Stimulated activated CD4-positive, alpha-beta T cell treated with anti-CD3 and anti-CD28 coated beads, Interleukin-1b, Interleukin-23, amount 100 ng/mL, for 4 hours (primary cell): ENCODE results near the gene SLC41A1.

Source experiments
- DNase-seq, 2 donors: peaks; one replicate each; pipeline ENCODE4 v3.0.0-alpha.2; 2020; ENCODE audit warnings: low read depth in 2 of 2

The SLC41A1 gene

DNA sequence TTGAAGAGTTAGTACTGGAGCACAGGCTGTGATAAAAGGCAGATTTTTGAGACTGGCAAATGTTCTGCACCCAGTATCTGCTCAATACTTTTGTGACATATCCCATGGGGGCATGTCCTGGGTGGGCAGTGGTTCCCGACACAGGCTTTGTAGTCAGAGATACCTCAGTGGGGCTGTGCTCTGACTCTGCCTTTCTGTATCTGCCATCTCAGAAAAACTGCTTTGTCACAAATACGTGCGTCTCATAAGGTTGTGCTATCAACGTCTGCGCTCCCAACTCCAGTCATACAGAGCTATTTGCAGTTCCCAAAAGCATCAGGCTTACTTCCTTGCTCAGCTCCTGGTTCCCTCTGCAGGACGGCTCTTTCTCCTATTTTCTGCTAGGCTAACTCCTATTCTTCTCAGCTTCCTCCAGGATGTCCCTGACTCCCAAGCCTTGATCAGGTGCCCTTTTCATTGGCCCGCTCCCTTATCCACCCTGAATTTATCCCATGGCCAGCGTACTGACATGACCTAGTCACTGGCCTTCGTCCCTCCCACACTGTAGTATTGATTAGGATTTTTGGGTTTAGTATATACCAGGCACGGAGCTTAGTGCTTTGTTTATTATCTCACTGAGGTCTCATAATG is 25.6 kb downstream of the SLC41A1 start:
- no peak for DNase-seq

DNA sequence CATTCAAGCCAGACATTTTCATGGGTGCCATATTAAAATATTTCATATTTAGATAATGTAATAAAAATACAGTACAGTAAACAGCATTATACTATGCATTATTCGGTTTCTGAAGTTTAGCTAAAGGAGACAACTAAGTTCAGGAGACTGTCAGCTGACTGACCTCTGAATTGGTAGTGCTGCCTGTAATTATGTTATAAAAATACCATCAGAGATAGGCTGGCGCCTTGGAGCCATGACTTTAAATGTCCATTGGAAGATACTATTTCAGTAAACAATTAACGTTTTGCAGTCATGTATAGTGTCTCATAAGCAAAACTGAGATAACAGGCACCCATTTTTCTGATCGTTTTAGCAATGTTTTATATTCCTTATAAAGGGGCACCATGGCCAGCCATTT is 26.4 kb downstream of the SLC41A1 start:
- DNase-seq, result no peak

- no peak for DNase-seq
Measured at GRCh38 chr1:205785446-205785845, 27.6 kb downstream of the SLC41A1 start.

DNA sequence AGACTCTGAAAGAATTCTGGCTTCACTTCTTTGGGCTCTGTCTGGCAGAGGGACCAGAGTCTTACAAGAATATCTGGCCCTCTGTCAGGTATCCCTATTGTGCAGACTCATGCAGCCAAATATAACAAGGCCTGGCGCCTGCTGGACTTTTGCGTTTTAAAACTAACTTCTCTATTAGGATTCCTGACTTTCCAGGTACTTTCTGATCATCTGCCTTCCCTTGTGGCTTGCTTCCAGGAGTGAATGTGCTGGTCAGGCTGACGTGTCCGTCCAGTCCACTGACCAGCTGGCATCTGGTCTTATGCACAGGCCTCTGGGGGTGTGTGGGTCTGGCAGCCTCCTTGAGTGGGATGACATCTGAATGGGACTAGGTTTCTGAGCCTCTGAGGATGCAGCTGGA is 29.1 kb downstream of the SLC41A1 start:
- no peak for DNase-seq

DNA sequence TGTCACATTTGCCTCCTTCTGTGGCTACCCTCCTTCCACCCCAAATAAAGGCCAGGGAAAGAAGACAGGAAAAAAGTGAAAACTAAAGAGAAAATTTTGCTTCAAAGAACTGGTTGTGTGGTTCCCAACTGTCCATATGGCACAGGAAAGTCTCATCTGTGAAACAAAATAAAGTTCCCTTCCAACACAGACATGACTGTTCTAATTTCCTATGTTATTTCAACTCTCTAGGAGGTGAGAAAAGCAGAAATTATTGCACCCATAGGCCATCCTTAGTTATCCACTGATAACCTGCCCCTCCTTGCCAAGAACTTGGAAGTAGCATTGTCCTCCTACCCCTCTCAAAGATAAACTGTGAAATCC is 29.6 kb downstream of the SLC41A1 start:
- DNase-seq, result no peak

DNA sequence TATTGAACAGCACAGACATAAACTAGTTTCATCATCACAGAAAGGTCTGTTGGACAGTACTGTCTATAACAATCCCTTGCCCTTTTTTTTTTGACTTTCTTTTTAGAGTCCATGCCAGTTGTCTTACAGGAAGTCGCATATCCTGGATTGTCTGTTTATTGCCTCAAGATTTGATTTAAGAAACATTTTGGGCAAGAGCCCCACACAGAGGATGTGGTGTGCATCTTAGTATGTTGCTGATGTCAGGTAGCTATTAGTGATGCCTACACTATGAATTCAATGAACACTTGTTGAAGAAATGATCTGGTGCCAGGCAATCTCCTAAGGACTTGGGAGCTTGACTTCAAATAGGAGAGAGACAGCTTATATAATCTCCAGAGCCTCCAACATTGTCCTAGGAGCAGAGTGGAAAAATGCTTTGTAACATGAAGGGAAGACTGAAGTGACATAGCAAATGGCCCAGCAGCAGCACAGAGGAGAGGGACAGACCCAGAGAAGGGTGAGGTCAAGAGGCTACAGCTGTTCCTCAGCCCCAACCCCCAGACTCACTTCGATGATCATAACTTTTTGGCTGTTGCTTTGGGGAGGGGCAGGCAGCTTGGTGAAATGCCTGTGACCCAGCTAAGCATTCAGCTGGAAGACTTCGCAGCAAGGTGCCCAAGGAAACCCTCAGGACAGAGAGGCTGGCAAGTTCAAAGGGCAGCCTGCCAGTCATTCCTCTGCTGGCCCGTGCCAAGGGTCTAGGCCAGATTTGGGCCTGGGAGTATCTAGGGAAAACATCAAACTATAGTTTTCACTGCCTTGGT is 30.2 kb downstream of the SLC41A1 start:
- DNase-seq, result no peak

DNA sequence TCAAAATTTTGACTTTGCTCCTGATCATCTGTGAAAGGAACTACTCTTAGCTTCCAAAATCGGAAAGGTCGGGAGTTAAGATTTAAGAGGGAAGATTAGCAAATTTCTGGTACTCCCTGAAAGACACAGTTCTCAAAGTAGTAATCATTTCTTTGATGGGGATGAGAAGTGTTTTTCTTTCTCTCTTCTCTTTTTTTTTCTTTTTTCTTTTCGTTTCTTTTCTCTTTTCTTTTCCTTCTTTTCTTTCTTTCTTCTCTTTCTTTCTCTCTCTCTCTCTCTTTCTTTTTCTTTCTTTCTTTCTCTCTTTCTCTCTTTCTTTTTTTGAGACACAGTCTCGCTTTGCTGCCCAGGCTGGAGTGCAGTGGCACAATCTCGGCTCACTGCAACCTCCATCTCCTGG is 32.7 kb downstream of the SLC41A1 start:
- no peak for DNase-seq

- no peak for DNase-seq
Measured at GRCh38 chr1:205777994-205778393, 35.0 kb downstream of the SLC41A1 start.

DNA sequence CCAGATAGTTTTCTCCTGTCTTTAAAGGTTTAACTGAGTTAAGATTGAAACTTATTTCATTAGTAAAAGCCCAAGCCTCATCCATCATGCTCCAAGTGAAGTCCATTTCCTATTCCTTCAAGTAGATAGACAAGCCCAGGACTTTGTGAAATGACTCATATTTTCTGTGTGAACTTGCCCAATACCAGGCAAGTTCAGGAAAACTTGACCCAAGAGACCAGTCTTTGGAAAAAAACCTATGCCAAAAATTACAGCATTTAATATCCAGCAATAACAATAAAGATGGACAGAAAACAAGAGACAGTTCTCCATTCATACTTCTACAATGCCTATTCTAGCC is 37.3 kb downstream of the SLC41A1 start:
- no peak for DNase-seq

DNA sequence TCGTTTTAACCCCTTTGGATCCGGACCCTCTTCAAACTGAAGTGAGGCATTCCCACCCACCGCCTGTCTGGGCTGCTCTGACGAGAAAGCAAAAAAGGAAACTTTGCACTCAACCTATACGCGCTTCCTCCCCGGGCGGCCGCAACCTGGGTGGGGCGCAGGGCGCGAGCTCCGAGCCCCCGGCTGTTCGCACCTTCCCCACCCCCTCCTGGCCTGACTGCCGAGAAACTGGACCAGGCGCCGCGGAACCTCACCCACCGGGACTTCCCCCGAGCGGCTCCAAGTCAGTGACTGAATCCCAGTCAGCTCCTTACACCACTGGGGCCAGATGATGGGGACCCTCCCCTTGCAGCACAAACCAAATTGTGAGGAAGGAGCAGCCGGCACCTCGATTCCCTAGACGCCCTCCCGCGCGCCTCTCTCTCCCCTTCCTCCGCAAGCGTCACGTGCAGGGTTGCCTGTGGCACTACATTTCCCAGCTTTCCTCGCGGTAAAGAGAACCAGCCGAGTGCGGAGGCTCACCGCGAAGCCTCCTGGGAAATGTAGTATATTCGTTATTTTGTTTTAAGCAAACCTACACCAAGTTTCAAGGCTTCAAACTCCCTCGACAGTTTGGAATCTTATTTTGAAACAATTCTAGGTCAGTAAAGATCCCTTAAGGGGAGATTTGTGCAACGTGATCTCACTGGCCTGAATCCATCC is 37.8 kb downstream of the SLC41A1 start, which contains the start of gene RAB29:
Gene RAB29, minus strand, starts transcription at position 468 of the 702 bp plus-strand sequence. CDS start 526 bp downstream, outside the sequence.
- DNase-seq, result peak; percentile 64 to 72

- DNase-seq, result peak in 1 of 2 donors; percentile 17
Measured at GRCh38 chr1:205774198-205775014, 38.6 kb downstream of the SLC41A1 start.

DNA sequence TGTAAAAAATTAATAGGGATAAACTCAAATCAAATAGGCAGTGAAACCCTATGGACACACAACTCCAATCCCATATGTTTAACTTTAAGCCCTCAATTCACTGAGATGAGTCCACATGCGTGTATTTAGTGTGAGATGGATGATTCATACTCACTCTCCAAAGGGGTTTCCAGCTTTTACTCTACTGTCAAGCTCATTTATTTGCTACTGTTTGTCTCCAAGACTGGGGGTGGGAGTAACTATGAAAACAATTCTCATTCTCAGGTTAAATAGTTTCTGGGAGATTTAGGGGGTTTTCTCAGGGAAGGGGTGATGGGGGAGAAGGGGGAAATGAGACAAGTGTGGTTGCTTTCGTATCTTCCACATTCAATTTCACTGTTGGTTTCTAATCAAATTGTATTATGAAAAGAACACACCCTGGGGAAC is 40.4 kb downstream of the SLC41A1 start:
- no peak for DNase-seq

- no peak for DNase-seq
Measured at GRCh38 chr1:205770618-205771017, 42.4 kb downstream of the SLC41A1 start.

DNA sequence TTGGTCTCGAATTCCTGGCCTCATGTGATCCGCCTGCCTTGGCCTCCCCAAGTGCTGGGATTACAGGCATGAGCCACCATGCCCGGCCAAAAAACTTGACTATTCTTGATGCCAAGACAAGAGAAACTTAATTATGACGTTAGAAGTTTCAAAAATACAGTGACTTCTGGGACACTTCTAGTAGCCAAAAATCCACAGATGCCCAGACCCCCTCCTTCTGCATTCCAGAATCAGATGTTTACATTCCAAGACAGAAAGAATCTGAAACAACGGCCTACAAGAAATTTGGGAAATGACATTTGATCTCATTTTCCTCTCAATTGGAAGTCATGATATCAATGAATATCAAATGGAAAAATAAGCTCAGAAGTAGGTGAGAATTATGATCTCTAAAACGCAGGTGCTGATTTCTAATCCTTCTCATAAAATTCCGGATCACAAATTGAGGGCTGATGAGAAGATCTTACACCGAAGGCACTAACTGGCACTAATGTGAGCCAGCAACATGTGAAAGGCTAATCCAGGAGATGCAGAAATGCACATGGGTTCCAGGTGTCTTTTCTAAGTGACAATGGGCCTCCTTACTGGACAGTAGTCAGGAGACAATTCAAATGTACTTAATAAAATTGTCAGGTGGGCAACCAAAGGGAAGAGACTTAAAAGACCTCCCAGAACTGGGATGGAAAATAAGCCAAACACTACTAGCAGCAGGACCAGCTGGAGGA is 43.2 kb downstream of the SLC41A1 start:
- DNase-seq, result no peak

DNA sequence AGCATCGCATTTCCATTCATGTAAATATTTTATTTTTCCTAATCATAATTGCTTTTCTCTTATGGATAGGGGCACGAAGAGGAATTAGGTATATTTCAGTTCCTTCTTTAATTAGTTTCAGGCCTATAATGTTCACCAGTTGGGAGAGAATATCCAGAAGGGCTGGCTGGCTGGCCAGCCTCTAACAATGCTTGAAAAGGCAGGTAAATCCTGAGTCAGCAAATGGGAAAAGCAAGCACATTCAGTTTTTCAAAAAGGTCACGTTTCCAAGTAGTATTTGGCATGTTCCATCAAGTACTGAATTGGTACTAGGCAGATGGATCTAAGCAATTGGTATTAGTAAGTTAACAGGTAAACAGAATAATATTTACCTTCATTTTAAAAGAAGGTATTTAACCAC is 45.8 kb downstream of the SLC41A1 start:
- no peak for DNase-seq

GRCh38 chr1:205766570-205766969 is 46.4 kb downstream of the SLC41A1 start:
- no peak for DNase-seq

DNA sequence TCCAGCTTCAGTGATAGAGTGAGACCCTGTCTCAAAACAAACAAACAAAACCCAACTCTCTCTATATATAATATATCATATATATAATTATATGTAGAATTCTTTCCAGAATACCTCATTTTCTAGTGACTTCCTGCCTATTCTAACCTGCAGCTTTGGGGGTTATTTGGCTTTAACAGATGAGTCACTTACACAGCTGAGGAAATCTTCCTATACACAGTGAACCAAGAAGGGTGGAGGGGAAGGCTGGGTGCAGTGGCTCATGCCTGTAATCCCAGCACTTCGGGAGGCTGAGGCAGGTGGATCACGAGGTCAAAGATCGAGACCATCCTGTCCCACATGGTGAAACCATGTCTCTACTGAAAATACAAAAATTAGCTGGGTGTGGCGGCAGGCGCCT is 47.0 kb downstream of the SLC41A1 start:
- DNase-seq, result no peak

DNA sequence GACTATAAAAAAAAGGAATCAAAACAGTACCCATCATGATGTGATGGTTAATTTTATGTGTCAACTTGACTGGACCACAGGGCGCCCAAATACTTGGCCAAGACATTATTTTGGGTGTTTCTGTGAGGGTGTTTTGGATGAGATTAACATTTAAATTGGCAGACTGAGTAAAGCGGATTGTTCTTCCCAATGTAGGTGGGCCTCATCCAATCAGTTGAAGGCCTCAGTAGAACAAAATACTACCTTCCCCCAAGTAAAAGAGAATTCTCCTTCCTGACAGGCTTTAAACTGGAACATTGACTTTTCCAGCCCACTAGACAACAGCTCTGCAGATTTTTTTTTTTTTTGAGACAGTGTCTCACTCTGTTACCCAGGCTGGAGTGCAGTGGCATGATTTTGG is 48.4 kb downstream of the SLC41A1 start:
- DNase-seq, result no peak

- DNase-seq, result no peak
Measured at GRCh38 chr1:205763980-205764379, 49.0 kb downstream of the SLC41A1 start.

- no peak for DNase-seq
Measured at GRCh38 chr1:205760606-205761005, 52.4 kb downstream of the SLC41A1 start.

DNA sequence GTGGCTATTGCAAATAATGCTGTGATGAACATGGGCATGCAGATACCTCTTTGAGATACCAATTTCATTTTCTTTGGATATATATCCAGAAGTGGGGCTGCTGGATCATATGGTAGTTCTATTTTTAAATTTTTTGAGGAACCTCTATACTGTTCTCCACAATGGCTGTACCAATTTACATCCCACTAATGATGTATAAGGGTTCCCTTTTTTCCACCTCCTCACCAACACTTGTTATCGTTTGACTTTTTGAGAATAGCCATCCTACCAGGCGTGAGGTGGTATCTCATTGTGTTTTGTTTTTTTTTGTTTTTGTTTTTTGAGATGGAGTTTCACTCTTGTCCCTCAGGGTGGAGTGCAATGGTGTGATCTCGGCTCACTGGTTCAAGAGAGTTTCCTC is 56.4 kb downstream of the SLC41A1 start:
- DNase-seq, result no peak
